Fibroblast of lung (primary cell): ENCODE data around the gene RAET1G. TPM values are rescaled to one million over a fixed set of nuclear protein-coding genes. Genes with fewer than 3 reads are reported as not detected.

Experiments
- DNase-seq, 2 donors: peaks; one replicate each; pipeline versions ENCODE4 v3.0.0 to v3.0.0-alpha.2; 2010; ENCODE audit warnings: low read depth in 2 of 2
- H2AFZ ChIP-seq: 2 replicates; pipeline ENCODE4 v1.5.1; 2012; ENCODE audit warnings: low read length, control low read depth, inconsistent platforms
- H3K27ac ChIP-seq: 2 replicates; pipeline ENCODE4 v1.5.1; 2011; ENCODE audit warnings: low read length, control low read depth; ENCODE audit not compliant: insufficient read depth
- H3K27me3 ChIP-seq: 2 replicates; pipeline ENCODE4 v1.5.1; 2011; ENCODE audit warnings: mild to moderate bottlenecking, low read length; ENCODE audit not compliant: control insufficient read depth, insufficient read depth
- H3K36me3 ChIP-seq: 2 replicates; pipeline ENCODE4 v1.5.1; 2011; ENCODE audit warnings: low read length; ENCODE audit not compliant: control insufficient read depth, insufficient read depth
- H3K4me1 ChIP-seq: 2 replicates; pipeline ENCODE4 v1.5.1; 2011; ENCODE audit warnings: low read length; ENCODE audit not compliant: control insufficient read depth, insufficient read depth; ENCODE audit errors: extremely low read depth
- H3K4me2 ChIP-seq: 2 replicates; pipeline ENCODE4 v1.5.1; 2011; ENCODE audit warnings: low read length, control low read depth; ENCODE audit not compliant: insufficient read depth; ENCODE audit errors: extremely low read depth
- H3K4me3 ChIP-seq, 4 experiments: fragments of 200-600 bp in 1 of 4; sonication (generic) in 1 of 4; replicated peaks in 1 of 4; 2 replicates each; pipeline ENCODE4 v1.5.1; 2011 to 2016; ENCODE audit warnings: low read length in 4 of 4, low read depth in 3 of 4, mild to moderate bottlenecking in 3 of 4, control low read depth in 2 of 4, inconsistent platforms in 1 of 4, mixed read lengths in 1 of 4; ENCODE audit not compliant: insufficient read depth in 1 of 4; ENCODE audit errors: control extremely low read depth in 1 of 4
- H3K79me2 ChIP-seq: 2 replicates; pipeline ENCODE4 v1.5.1; 2012; ENCODE audit warnings: mild to moderate bottlenecking, low read length, inconsistent platforms; ENCODE audit not compliant: control insufficient read depth, insufficient read depth
- H3K9ac ChIP-seq: 2 replicates; pipeline ENCODE4 v1.5.1; 2011; ENCODE audit warnings: mild to moderate bottlenecking, low read length, control low read depth; ENCODE audit not compliant: insufficient read depth
- H3K9me3 ChIP-seq: 2 replicates; pipeline ENCODE4 v1.5.1; 2012; ENCODE audit warnings: low read depth, low read length; ENCODE audit not compliant: control insufficient read depth, insufficient read depth
- H4K20me1 ChIP-seq: 2 replicates; pipeline ENCODE4 v1.5.1; 2011; ENCODE audit warnings: low read length; ENCODE audit not compliant: control insufficient read depth, insufficient read depth; ENCODE audit errors: extremely low read depth
- CTCF ChIP-seq, 2 donors: IDR thresholded peaks in 1 of 2; conservative IDR thresholded peaks in 1 of 2; 1 replicate in 1 of 2; 2 replicates in 1 of 2; pipeline ENCODE4 v1.5.1; 2011 to 2012; ENCODE audit warnings: low read length in 2 of 2, control low read depth in 1 of 2, inconsistent platforms in 1 of 2, low read depth in 1 of 2, mild to moderate bottlenecking in 1 of 2
- EZH2 ChIP-seq: IDR thresholded peaks from 2 replicates; pipeline ENCODE4 v1.5.1; 2012; ENCODE audit warnings: low read length, control low read depth, mild to moderate bottlenecking; ENCODE audit errors: missing control alignments
- polyA plus RNA-seq, 2 donors: library from polyadenylated mRNA; depleted of rRNA in 1 of 2; stranded (reverse) in 1 of 2; unstranded in 1 of 2; fragments of >200 nt; gene quantifications; 2 replicates each; pipeline ENCODE4 v1.2.1, GENCODE V29; 2011 to 2012; ENCODE audit warnings: missing spikeins in 1 of 2
- total RNA-seq: library from RNA; depleted of rRNA; stranded (reverse); fragments of >200 nt; gene quantifications from 2 replicates; pipeline ENCODE4 v1.2.1, GENCODE V29; 2014

Gene RAET1G
- total and polyA plus RNA-seq, 2 donors (not counting 1 experiment from before 2014, with no cell fraction given) = 3.3 to 8.8 TPM

DNA sequence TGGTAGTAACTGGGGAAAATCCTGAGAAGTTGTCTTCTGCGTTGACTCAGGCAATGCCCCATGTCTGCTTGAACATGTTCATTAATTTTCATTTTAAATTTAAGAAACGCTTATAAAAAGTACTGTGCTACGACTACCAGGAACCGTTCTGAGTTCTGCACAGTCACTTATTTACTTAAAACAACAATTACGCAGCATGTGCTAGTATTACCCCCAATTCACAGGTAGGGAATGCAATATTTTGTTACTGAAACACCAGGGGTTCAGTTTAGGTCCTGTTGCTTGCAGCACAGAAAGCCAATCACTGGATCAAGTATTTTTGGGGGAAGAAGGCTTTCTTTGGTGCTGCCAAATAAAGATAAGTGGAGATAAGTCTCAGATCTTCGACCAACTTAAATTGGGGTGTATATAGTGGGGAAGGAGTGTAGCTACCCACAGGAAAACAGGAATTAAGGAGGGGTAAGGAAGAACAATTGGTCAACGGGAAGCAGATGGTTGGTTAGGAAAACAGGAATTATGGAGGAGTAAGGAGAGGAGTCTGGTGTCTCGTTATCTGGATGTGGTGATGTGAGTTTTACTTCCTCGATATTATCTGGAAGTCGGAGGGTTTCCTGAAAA is 53.5 kb downstream of the RAET1G start:
- no peaks in the 10 kb centered on the region for H3K9me3 ChIP-seq
- H3K36me3 ChIP-seq = no peaks in the 10 kb centered on the region
- H3K27me3 ChIP-seq = no peaks in the 10 kb centered on the region
- TF ChIP-seq EZH2 (no peak), CTCF (conservative IDR thresholded peaks at IDR 0.05 in 1 of 2, IDR thresholded peaks at IDR 0.05 in 1 of 2; ENCODE audit: low read depth in 1 of 2, low read length in 2 of 2) (no peak)
- no peaks in the 10 kb centered on the region for H4K20me1 ChIP-seq
- no peak overlapping the region for H3K27ac ChIP-seq
- no peaks in the 10 kb centered on the region for H3K79me2 ChIP-seq
- H2AFZ ChIP-seq = no peak overlapping the region
- H3K9ac ChIP-seq = no peak overlapping the region
- no peak overlapping the region for H3K4me2 ChIP-seq
- H3K4me1 ChIP-seq = no peaks in the 10 kb centered on the region
- no peak overlapping the region for H3K4me3 ChIP-seq
- no peak for DNase-seq

DNA sequence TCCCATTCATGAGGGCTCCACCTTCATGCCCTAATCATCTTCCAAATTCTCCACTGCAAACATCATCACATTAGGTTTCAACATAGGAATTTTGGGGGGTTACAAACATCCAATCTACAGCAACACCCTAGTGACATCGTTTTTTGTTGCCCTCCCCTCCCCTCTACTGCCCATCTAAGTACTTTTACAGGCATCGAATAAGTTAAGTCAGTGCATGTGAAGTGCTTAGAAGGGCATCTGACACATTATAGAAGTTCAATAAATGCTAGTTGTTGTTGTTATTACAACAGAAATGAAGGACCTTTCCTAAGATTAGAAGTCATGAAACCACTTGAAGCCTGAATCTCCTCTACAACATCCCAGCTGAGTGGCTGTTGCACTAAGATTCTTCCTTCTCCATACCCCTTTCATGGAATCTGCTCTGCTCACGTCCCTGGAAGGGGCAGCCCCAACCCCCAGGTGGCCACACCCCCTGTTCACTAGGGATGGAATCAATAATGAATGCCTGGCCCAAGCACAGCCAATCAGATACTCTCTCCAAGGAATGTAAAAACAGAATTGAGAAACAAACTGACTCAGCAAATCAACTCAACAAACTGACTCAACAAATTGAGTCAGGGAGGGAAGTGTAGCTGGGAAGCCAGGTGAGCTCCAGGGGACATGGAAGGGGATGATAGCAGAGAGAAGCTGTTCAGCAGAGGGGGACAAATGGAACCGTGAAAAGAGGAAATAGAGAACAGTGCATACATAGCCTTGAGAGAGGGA is 54.9 kb downstream of the RAET1G start:
- no peak overlapping the region for H2AFZ ChIP-seq
- H3K9me3 ChIP-seq = no peaks in the 10 kb centered on the region
- no peaks in the 10 kb centered on the region for H4K20me1 ChIP-seq
- H3K36me3 ChIP-seq = no peaks in the 10 kb centered on the region
- no peak overlapping the region for H3K4me3 ChIP-seq
- no peak overlapping the region for H3K27ac ChIP-seq
- no peak for TF ChIP-seq EZH2
- TF ChIP-seq CTCF (conservative IDR thresholded peaks at IDR 0.05 in 1 of 2, IDR thresholded peaks at IDR 0.05 in 1 of 2; ENCODE audit: low read depth in 1 of 2, low read length in 2 of 2) = no peak
- H3K9ac ChIP-seq = no peak overlapping the region
- no peaks in the 10 kb centered on the region for H3K4me1 ChIP-seq
- H3K4me2 ChIP-seq = no peak overlapping the region
- no peak for DNase-seq
- no peaks in the 10 kb centered on the region for H3K27me3 ChIP-seq
- no peaks in the 10 kb centered on the region for H3K79me2 ChIP-seq

Other genes starting within 250 kb of the RAET1G start
- gene LATS1, start 205.0 kb downstream of the RAET1G start, total RNA-seq = 7.4 and 8.6 TPM in 2 replicates
- 14.5 and 20.3 TPM in 2 replicates for gene LATS1, start 205.0 kb downstream of the RAET1G start, polyA plus RNA-seq
- 16.0 and 19.5 TPM in 2 replicates for gene NUP43, start 176.6 kb downstream of the RAET1G start, total RNA-seq
- 23.7 and 26.0 TPM in 2 replicates for gene NUP43, start 176.6 kb downstream of the RAET1G start, polyA plus RNA-seq
- 81.3 and 97.6 TPM in 2 replicates for gene PCMT1, start 173.4 kb downstream of the RAET1G start, total RNA-seq
- 172 and 181 TPM in 2 replicates for gene PCMT1, start 173.4 kb downstream of the RAET1G start, polyA plus RNA-seq
- gene LRP11, start 58.8 kb downstream of the RAET1G start, total RNA-seq = 54.7 and 89.5 TPM in 2 replicates
- gene LRP11, start 58.8 kb downstream of the RAET1G start, polyA plus RNA-seq = 43.3 and 58.4 TPM in 2 replicates
- 0.51 and 1.5 TPM in 2 replicates for gene RAET1E, start 25.0 kb downstream of the RAET1G start, total RNA-seq
- gene RAET1E, start 25.0 kb downstream of the RAET1G start, polyA plus RNA-seq = 0.12 and 0.70 TPM in 2 replicates
- 1.0 and 1.8 TPM in 2 replicates for gene ULBP2, start 18.9 kb upstream of the RAET1G start, total RNA-seq
- 6.9 and 10.0 TPM in 2 replicates for gene ULBP2, start 18.9 kb upstream of the RAET1G start, polyA plus RNA-seq
- 0.26 and 0.83 TPM in 2 replicates for gene ULBP1, start 40.8 kb upstream of the RAET1G start, total RNA-seq
- 1.1 and 2.1 TPM in 2 replicates for gene ULBP1, start 40.8 kb upstream of the RAET1G start, polyA plus RNA-seq
- gene RAET1L, start 102.4 kb upstream of the RAET1G start, total RNA-seq = not detected in 2 replicates
- gene RAET1L, start 102.4 kb upstream of the RAET1G start, polyA plus RNA-seq = not detected in 2 replicates
- gene ULBP3, start 146.0 kb upstream of the RAET1G start, total RNA-seq = 6.2 and 10.2 TPM in 2 replicates
- gene ULBP3, start 146.0 kb upstream of the RAET1G start, polyA plus RNA-seq = 18.8 and 28.8 TPM in 2 replicates
- 0.17 and 0.26 TPM in 2 replicates for gene PPP1R14C, start 219.9 kb upstream of the RAET1G start, total RNA-seq
- gene PPP1R14C, start 219.9 kb upstream of the RAET1G start, polyA plus RNA-seq = not detected in 2 replicates